Skin of body (tissue), 2 donors: ENCODE data around the gene PAX2. TPM values are rescaled to one million over a fixed set of nuclear protein-coding genes. Genes with fewer than 3 reads are reported as not detected.

Experiments
- DNase-seq: peaks from one replicate; lab custom pipeline; 2025; lab: John Stamatoyannopoulos, UW
- total RNA-seq: library from RNA; depleted of rRNA; stranded (reverse); fragments of >200 nt; gene quantifications from one replicate; pipeline ENCODE4 v1.2.3, GENCODE V29; 2014

PAX2 gene
- total RNA-seq, 1 donor from 2014 or later, result not detected

- no peak for DNase-seq
Measured at GRCh38 chr10:100874702-100875483, 129.5 kb downstream of the PAX2 start.

- no peak for DNase-seq
Measured at GRCh38 chr10:100875484-100876166, 130.2 kb downstream of the PAX2 start.

- DNase-seq, result no peak
Measured at GRCh38 chr10:100876585-100877460, 131.4 kb downstream of the PAX2 start.

- DNase-seq, result no peak
Measured at GRCh38 chr10:100877461-100877850, 132.1 kb downstream of the PAX2 start.

GRCh38 chr10:100878291-100878910 lies 133.0 kb downstream of the PAX2 start:
- peak; percentile 50 for DNase-seq

Other genes with a start within 250 kb of the PAX2 start
- 5.8 TPM for gene SEC31B, start 225.7 kb upstream of the PAX2 start, total RNA-seq
- gene NDUFB8, start 215.7 kb upstream of the PAX2 start, total RNA-seq, result 111 TPM
- 13.0 TPM for gene HIF1AN, start 209.6 kb upstream of the PAX2 start, total RNA-seq
- 37.9 TPM for gene SLF2, start 167.4 kb downstream of the PAX2 start, total RNA-seq
- gene SEMA4G, start 223.9 kb downstream of the PAX2 start, total RNA-seq, result 1.9 TPM
- 32.3 TPM for gene MRPL43, start 241.9 kb downstream of the PAX2 start, total RNA-seq
- 4.1 TPM for gene TWNK, start 242.0 kb downstream of the PAX2 start, total RNA-seq